Stimulated activated CD4-positive, alpha-beta T cell treated with anti-CD3 and anti-CD28 coated beads, TNF-alpha, amount 100 ng/mL, for 48 hours (primary cell): ENCODE data around the gene HDAC10.
"Not testable (repeated sequence)": the region's sequence is repeated elsewhere in the genome, so short reads cannot be mapped to it uniquely, and the experiment has no call there.

ENCODE experiments used
- DNase-seq, 3 donors: peaks; one replicate each; pipeline ENCODE4 v3.0.0-alpha.2; 2020; ENCODE audit warnings: low read depth in 3 of 3

Gene HDAC10

DNA sequence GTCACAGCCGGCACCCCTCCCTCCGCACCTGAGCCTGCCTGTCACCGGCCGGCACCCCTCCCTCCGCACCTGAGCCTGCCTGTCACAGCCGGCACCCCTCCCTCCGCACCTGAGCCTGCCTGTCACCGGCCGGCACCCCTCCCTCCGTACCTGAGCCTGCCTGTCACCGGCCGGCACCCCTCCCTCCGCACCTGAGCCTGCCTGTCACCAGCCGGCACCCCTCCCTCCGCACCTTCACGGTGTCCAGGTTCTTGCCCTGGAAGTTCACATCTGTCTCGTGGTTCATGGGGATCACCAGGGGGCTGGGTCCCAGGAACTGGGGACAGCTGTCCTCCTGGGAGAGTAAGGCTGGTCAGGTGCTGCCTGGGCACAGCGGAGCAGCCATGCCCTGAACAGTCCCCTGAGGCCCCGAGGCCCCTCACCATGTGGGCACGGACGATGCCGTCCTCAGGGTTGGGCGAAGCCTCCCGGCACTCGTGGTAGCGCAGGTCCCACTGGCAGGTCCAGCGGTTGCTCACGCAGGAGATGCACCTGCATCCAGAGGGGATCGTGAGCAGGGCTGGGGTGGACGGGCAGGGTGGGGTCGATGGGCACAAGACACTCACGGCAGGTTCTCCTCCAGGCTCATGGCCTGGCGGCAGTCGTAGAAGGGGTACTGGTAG is 34.6 kb upstream of the HDAC10 start:
- DNase-seq = no peak

DNA sequence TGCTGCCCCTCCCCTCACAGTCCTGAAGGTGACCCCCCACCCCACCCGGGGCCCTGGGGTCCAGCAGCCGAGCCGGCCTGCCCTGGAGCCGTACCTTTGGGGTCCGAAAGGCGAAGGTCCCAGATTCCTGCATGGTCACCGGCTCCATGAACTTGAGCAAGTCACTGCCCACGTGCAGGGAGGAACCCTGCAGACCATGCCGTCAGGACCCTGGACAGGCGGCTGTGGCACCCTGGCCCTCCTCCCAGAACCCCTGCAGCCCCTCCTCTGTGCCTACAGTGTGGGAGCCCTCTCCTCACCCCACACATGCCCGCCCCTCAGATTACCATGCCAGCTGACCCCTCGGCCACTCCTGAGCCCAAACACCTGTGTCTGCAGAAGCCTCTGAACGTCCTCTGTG is 33.4 kb upstream of the HDAC10 start:
- DNase-seq = no peak

DNA sequence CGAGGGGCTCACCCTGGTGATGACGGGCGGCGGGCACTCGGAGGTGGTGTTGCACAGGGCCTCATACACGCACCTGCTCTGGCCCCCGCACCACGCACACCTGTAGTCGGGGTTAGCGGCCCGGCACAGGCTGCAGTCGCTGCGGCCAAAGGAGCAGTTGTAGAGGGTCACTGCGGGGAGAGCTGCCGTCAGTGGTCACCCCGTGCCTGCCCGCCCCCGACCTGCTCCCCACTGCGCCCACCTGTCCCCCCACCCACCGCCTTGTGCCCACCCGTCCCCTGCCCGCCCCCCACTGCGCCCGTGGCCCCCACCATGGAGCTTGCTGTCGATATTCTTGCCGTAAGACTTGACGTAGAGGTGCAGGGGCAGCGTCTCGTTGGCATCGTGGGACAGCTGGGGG is 32.8 kb upstream of the HDAC10 start:
- no peak for DNase-seq

DNA sequence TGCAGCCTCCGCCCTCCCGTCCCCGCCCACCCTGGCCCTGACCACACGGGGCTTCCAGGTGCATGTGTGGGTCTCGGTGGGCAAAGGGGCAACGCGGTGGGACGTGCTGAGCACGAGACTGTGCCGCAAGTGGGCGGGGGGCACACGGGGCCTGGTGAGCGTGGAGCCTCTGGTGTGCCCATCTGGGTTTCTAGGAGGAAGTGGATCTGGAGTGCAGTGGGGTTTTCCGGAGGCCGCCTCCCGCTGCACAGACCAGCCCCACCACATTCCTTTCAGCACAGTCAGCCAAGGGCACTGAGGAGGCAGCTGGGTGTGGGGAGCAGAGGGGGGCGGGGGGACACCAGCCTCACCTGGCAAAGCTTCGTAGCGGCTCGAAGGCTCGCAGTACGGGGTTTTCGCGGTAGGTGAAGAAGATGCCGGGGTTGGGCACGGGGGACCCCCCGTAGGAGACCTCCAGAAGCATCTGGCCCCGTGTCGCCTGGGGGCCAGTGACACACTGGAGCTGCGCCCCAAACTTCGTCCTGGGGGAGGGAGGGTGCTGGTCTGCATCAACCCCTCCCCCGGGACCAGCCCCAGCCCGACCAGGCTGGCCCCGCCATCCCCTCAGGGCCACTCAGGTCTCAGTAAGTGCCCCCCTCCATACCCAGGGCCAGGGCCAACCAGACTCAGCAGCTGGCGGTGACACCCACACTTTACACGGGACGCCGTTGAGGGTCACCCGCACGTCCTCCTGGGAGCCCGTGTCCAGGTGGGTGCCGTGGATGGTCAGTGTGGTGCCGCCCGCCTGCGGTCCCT is 31.5 kb upstream of the HDAC10 start:
- no peak for DNase-seq

DNA sequence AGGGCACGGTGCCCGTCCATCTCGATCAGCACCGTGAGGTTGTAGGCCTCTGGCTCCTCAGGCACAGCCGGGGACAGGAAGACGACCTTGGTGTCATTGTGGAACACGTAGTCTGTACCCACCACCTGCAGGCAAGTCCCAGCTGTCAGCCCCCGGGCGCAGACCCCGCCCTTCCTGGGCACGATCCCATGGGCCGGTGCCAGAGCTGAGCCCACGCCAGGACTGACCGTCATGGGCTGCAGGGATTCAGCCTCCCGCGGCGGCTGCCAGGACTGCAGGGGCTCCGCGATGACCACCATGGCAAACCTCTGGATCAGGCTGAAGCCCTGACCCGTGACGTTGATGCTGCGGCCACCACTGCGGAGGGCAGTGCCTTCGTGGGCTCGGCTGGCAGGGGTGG is 30.9 kb upstream of the HDAC10 start:
- DNase-seq = no peak

DNA sequence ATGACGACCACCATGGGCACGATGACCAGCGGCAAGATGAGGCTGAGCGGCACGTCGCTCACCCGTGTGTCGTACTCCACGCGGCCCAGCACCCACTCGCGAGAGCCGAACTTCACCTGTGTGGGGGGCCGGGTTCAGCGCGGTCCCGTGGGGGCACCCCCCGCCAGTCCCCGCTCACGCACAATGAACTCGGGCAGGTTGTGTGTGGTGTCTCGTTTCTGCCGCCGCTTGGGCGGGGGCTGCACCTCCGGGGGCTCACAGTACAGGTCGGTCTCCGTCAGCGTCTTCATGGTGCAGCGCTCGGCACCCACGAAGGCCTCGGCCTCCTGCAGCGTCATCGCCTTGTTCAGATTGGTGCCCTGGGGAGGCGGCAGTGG is 30.3 kb upstream of the HDAC10 start:
- no peak for DNase-seq

DNA sequence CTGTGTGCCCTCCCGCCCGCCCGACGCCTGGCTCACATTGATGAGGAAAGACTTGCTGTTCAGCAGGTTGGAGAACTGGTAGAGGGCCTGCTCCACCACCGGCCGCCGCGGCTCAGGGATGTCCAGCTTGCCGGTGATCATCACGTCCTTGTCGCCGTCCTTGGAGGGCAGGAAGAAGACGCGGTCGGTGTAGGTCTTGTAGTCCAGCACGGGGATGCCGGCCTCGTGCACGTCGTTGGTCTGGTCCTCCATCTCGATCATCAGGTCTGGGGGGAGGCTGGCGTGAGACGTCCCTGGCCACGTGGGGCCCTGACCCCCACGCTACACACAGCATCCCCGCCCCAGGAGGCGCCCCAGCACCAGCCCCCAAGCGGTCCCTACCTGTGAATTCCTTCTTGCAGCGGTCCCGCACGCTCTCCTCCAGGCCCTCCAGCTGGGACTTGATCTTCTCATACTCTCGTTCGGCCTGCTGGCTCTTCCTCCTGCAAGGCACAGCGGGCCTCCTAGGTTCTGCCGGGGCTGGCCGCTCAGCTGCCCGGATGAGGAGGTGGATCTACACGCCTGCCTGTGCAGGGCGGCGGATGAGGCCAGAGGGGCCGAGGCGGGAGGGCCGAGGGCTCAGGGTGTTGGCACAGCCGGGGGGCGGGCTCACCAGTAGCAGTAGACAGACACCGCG is 29.8 kb upstream of the HDAC10 start:
- DNase-seq = no peak

DNA sequence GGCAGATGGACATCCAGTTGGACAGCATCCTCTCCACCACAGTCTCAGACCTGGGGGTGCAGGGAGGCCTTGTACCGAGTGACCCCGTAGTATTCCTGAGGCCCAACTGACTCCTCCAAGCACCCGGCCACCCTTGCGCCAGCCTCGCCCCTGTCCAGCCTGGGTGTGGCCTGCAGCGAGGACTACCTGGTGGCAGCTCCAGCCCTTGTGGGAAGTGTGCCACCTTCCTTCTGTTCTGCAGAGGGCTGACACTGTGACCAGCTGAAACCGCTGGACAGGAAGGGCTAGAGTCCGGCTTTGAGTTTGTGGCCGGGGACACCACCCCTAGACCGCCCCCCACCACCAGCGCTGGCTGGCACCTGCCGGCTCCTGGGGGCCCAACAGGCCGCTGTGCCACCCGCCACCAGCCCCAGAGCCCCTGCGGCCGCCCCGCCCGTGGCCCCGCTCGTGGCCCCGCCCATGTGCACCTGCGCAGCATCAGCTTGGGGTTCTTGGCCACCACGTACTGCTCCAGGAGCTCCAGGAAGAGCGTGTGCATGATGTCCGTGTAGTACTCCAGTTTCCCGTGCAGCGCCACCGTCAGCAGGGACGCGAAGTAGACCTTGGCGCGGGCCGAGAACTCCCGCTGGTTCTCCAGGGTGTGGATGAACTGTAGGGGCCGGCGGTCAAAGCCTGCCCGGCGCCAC is 29.1 kb upstream of the HDAC10 start:
- no peak for DNase-seq

DNA sequence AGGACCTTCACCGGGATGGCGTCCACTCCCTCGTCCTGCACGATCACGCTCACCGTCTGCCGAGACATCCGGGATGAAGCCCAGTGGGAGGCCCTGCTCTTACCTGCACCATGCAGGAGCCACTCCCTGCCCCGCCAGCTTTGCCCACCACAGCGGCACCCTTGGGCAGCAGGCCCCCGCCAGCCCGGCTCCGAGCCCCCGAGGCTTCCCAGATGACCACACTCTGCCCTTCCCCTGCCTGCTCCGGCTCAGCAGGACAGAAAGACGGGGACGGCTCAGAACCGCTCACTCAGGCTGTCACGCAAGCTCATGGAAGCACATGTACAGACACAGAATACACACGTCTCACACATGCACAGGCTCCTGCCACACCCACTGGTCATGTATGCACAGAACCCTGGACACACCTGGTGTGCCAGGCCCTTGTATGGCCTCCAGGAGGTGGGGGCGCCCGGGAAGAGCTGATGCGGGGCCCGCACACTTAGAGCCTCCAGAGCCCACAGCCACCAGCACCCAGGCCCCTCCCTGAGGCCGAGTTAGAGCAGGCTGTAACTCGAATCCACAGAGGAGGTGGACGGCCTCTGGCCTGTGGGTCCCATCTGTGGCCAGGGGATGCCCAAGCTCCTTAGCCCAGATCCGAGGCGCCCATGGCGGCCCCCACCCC is 28.0 kb upstream of the HDAC10 start:
- DNase-seq = no peak

DNA sequence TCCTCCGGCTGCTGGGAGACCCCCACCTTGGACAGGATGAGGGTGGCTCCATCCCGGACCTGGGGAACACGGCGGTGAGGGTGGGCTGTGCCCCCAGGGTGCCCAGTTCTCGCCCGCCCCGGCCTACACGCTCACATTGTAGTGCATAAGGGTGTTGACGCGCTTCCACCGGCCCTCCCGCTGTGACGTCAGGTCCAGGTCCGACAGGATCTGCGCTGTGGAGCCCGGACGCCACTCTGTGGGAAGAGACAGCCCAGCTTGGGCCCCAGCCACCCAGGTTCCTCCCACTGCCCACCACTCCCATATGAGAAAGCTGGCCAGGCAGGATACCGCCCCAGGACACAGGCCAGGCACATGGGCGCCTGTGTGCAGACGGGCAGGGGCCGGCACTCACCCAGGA is 27.4 kb upstream of the HDAC10 start:
- DNase-seq = no peak

DNA sequence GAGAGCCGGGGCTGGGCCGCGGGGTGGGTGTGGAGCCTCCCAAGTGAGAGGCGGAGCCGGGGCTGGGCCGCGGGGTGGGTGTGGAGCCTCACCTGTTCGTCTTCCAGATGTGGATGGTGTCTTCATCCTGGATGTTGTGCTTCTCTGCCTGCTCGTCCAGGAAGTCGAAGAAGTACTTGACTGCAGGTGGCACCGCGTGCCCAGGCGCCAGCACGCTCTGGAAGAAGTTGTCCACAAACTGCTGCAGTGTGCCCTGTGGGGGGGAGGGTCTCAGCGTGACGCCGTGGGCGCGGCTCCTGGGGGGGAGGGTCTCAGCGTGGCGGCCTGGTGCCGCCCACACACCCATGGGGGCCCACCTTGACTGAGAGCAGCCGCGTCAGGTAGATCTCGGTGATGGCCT is 26.7 kb upstream of the HDAC10 start:
- DNase-seq = no peak

DNA sequence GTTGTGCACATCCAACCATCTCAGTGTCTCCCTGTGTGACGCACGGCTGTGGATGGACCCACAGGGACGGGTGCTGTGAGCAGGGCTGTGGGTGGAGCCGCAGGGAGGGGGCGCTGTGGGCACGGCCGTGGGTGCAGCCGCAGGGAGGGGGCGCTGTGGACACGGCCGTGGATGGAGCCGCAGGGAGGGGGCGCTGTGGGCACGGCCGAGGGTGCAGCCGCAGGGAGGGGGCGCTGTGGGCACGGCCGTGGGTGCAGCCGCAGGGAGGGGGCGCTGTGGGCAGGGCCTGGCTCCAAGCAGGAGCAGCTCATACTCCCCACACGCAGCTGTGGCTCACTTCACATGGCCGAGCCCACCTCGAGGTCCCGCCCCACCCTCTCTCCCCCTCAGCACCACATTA is 25.1 kb upstream of the HDAC10 start:
- DNase-seq = peak in 1 of 3 donors; percentile 25

DNA sequence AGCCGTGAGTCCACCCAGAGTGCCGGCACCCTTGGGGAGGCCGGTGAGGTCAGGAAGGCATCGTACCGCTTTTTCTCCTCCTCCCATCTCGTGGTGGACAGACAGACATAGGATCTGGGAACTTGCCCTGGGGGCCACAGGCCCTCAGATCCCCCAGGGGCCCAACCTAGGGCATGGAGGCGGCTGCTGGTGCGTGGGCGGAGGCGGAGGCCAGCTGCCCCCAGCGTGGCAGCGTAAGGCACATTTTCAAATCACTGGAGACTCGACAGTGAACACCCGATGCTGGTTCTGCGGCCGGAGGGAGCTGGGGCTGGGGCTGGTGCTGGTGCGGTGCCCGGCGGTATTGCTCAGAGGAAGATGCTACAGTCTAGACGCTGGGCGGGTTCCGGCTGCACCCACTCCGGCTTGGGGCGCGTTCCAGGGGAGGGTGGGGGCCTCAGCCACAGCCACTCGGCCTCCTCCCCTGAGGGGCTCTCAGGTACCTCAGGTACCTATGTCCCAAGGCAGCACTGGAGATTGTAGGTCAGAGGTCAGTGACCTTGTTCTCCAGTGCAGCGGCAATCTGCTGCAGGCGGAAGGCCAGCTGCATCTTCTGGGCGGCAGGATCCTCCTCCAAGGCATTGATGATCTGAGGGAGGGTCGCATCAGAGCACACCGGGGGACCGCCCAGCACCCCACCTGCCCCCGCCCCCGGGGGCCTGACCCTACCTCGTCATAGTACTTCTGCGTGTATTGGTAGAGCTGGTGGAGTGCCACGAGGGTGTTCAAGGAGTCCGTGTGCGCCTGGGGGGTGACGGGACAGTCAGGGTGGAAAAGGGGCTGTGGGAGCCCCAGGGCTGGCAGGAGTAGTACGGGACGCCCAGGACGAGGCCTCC is 24.4 kb upstream of the HDAC10 start:
- no peak for DNase-seq

DNA sequence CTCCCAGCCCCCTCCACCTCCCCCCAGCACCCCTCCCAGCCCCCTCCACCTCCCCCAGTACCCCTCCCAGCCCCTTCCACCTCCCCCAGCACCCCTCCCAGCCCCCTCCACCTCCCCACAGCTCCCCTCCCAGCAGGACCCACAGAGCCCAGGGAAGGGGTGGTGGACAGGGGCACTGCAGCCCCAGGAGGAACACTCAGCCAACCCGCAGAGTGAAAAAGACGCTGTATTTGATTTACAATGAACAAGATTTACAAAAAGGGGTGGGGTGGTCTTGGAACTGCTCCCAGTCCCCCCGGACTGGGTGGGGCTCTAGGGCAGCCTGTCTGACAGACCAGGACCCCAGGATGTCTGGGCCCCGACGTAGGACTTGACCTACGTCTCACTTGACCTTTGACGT is 23.7 kb upstream of the HDAC10 start:
- no peak for DNase-seq

DNA sequence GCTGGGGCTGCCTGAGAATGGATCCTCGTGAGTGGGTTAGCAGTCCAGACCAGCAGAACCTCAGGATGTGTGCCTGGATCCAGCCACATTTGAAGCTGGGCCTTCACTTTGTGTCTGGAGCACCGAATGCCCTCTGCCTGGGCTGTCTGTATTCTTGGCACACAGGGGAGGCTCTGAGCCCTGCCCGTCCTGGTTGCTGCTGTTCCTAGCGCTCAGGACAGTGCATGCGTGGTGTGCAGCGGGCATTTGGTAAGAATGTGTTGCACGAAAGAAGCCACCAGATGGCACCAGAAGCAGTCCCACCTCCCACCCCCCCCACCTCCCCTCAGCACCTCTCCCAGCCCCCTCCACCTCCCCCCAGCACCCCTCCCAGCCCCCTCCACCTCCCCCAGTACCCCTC is 23.2 kb upstream of the HDAC10 start:
- DNase-seq = peak in 1 of 3 donors; percentile 23

DNA sequence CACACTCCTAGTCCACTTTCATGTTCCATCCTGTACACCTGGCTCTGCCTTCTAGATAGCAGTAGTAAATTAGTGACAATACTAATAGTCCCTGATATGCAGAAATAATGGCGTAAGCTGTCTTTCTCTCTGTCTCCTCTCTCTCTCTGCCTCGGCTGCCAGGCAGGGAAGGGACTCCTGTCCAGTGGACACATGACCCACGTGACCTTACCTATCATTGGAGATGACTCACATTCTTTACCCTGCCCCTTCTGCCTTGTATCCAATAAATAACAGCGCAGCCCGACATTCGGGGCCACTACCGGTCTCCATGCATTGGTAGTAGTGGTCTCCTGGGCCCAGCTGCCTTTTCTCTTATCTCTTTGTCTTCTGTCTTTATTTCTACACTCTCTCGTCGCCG is 22.7 kb upstream of the HDAC10 start:
- not testable (repeated sequence) for DNase-seq

DNA sequence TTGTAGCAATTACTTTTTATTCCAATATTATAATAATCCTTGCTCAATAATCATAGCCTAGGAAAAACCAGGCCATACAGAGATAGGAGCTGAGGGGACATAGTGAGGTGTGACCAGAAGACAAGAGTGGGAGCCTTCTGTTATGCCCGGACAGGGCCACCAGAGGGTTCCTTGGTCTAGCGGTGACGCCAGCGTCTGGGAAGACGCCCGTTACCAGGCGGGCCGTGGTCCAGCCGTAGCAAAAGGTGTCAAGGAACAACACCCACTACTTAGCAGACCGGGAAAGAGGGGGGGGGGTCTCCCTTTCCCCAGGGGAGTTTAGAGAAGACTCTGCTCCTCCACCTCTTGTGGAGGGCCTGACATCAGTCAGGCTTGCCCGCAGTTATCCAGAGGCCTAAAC is 22.3 kb upstream of the HDAC10 start:
- DNase-seq = not testable (repeated sequence)

DNA sequence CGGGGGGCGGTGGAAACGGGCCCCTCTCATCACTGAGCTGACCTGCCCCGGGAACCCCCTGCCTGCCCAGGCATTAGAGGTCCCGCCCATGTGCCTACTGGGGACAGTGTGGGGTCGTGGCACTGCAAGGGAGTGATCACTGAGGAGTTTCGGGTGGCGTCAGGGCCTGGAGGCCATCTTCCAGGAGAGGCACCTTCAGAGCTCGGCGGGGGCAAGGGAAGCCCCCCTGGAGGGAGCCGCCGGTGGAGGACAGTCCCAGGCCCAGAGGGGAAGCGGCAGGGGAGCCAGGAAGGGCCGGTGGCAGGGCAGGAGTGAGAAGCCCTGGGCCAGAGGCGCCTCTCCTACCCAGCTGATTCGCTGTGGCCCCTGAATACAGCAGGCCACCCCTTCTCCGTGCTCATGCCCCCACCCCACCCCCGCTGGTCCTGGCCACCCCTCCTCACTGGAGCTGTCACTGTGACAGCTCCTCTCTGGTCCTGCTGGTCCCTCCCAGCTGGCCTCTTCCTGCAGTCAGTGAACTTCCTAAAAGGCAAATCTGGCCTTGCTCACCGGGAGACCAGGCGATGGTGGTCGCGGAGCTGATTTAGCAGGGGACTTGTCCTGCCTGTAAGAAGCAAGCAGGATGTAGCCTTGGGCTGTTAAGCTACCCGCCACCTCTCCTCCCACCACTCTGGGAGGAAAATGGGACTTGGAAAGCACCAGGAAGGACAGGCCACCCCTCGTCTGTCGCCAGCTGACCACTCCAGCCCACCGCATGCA is 21.2 kb upstream of the HDAC10 start:
- DNase-seq = no peak

DNA sequence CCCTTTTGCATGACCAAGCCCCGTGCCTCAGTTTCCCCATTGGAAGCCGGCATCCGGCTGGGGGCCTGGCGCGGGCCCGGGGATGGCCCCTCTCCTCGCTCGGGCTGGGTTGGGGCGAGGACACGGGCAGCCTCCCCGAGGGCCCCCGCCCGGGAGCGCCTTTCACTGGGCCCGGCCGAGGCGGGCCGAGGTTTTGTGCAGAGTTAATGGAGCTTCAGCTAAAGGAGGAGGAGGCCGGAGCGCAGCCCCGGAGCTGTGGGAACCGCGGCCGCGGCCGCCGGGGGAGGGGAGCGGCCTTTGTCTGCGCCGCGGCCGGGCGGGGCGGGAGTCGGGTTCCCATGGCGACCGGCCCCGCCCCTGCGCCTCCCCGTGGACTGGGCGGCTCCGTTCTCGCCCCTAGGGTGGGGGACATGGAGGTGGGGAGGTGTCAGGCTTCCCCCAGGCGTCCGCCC is 20.5 kb upstream of the HDAC10 start:
- peak in 1 of 3 donors; percentile 32 for DNase-seq
